Endothelial cell of umbilical vein (primary cell): Measurements from ENCODE around the gene HYOU1.

Source experiments
- CTCF ChIP-seq, 2 donors: IDR thresholded peaks; 1 replicate in 1 of 2; 2 replicates in 1 of 2; pipeline ENCODE4 v1.5.1; 2011; ENCODE audit warnings: low read length in 2 of 2, mild to moderate bottlenecking in 2 of 2, moderate library complexity in 2 of 2, control low read depth in 1 of 2, inconsistent platforms in 1 of 2, low read depth in 1 of 2; ENCODE audit not compliant: insufficient read depth in 1 of 2; ENCODE audit errors: extremely low read depth in 1 of 2
- POLR2A ChIP-seq: IDR thresholded peaks from 2 replicates; pipeline ENCODE4 v1.6.1; 2012; ENCODE audit warnings: low read depth, mild to moderate bottlenecking, control low read depth, low read length
- POLR2AphosphoS5 ChIP-seq: IDR thresholded peaks from 2 replicates; pipeline ENCODE4 v1.6.1; 2012; ENCODE audit warnings: low read depth, mild to moderate bottlenecking, control low read depth, low read length, moderate library complexity; ENCODE audit not compliant: insufficient read depth

- TF ChIP-seq CTCF (IDR thresholded peaks at IDR 0.05; ENCODE audit: extremely low read depth in 1 of 2, insufficient read depth in 1 of 2, low read depth in 1 of 2, low read length in 2 of 2) (no peak), POLR2AphosphoS5 (no peak), POLR2A (no peak)
Measured at GRCh38 chr11:119089319-119089718, 32.3 kb upstream of the HYOU1 start.
